A549 (cell line): ENCODE data around the gene HEXD. TPM values are rescaled to one million over a fixed set of nuclear protein-coding genes. Genes with fewer than 3 reads are reported as not detected.
"Not testable (repeated sequence)": the region's sequence is repeated elsewhere in the genome, so short reads cannot be mapped to it uniquely, and the experiment has no call there.

ENCODE experiments used
- ATAC-seq, 2 experiments: fragments of 200-7000 bp in 1 of 2; fragments of >200 bp in 1 of 2; cut with Nextera tagmentation in 1 of 2; cut with Tn5 transposase in 1 of 2; 3 replicates each; pipeline versions ENCODE4 v1.8.0 to v1.9.1; 2018 to 2020; ENCODE audit warnings: mild to moderate bottlenecking in 1 of 2, moderate library complexity in 1 of 2
- CTCF ChIA-PET: fragments of 300-600 bp; sonication (Branson Sonifier 250); formaldehyde crosslinking; extraction: SDS; loops from one replicate; lab custom pipeline; 2021; ENCODE audit warnings: antibody characterized with exemption, inconsistent platforms; lab: Yijun Ruan, JAX
- POLR2A ChIA-PET: fragments of 350-600 bp; formaldehyde crosslinking; extraction: SDS; loops from one replicate; lab custom pipeline; 2021; ENCODE audit warnings: antibody characterized with exemption, inconsistent platforms; lab: Yijun Ruan, JAX
- DNase-seq, 2 experiments: peaks; one replicate each; pipeline versions ENCODE4 v3.0.0 to v3.0.0-alpha.2; 2011 to 2016; ENCODE audit warnings: low read depth in 1 of 2, low spot score in 1 of 2
- FAIRE-seq: peaks from 2 replicates; lab custom pipeline; 2011; peaks lifted over from hg19 to GRCh38; lab: Jason Lieb, UNC
- H3K27ac ChIP-seq, 2 experiments: fragments of >200 bp; sonication (Bioruptor Twin); formaldehyde crosslinking; 3 replicates each; pipeline ENCODE4 v1.5.1; 2016 to 2017
- H3K4me1 ChIP-seq: fragments of >200 bp; sonication (Bioruptor Twin); formaldehyde crosslinking; 3 replicates; pipeline ENCODE4 v1.6.1; 2016
- H3K4me2 ChIP-seq: fragments of >200 bp; sonication (Bioruptor Twin); formaldehyde crosslinking; 3 replicates; pipeline ENCODE4 v1.6.1; 2016
- H3K4me3 ChIP-seq: fragments of >200 bp; sonication (Bioruptor Twin); formaldehyde crosslinking; 3 replicates; pipeline ENCODE4 v1.5.1; 2016
- H3K9me3 ChIP-seq: fragments of >200 bp; sonication (Bioruptor Twin); formaldehyde crosslinking; 3 replicates; pipeline ENCODE4 v1.6.1; 2016
- CHD2 ChIP-seq: fragments of 150-350 bp; IDR thresholded peaks from 2 replicates; pipeline ENCODE4 v1.6.1; 2014; ENCODE audit warnings: low read length; ENCODE audit not compliant: partially characterized antibody
- CHD4 ChIP-seq: fragments of 200-600 bp; sonication (generic); IDR thresholded peaks from 2 replicates; pipeline ENCODE4 v1.6.1; 2016; ENCODE audit warnings: antibody characterized with exemption, mild to moderate bottlenecking, borderline replicate concordance
- EHMT2 ChIP-seq: fragments of 200-600 bp; sonication (generic); IDR thresholded peaks from 2 replicates; pipeline ENCODE4 v1.6.1; 2016; ENCODE audit warnings: antibody characterized with exemption, low read depth, mild to moderate bottlenecking, moderate library complexity
- ELK1 ChIP-seq: fragments of 150-350 bp; IDR thresholded peaks from 2 replicates; pipeline ENCODE4 v1.6.1; 2014; ENCODE audit warnings: low read depth, mild to moderate bottlenecking, low read length
- FOXS1 ChIP-seq: fragments of 250-450 bp; sonication (Bioruptor Pico); IDR thresholded peaks from 2 replicates; pipeline ENCODE4 v1.5.0; 2020; ENCODE audit warnings: mild to moderate bottlenecking, moderate library complexity
- HDAC2 ChIP-seq: fragments of 200-600 bp; sonication (generic); IDR thresholded peaks from 2 replicates; pipeline ENCODE4 v1.6.1; 2016
- HES2 ChIP-seq: fragments of >200 bp; sonication (Bioruptor Twin); formaldehyde crosslinking; IDR thresholded peaks from 2 replicates; pipeline ENCODE4 v1.6.1; 2016
- HOXA7 ChIP-seq: fragments of 250-450 bp; sonication (Bioruptor Pico); IDR thresholded peaks from 2 replicates; pipeline ENCODE4 v1.5.0; 2020; ENCODE audit warnings: mild to moderate bottlenecking, moderate library complexity
- JUNB ChIP-seq: fragments of >200 bp; sonication (Bioruptor Twin); formaldehyde crosslinking; IDR thresholded peaks from 2 replicates; pipeline ENCODE4 v1.6.1; 2016
- MAFK ChIP-seq: fragments of 450-650 bp; IDR thresholded peaks from 2 replicates; pipeline ENCODE4 v1.6.1; 2014; ENCODE audit not compliant: partially characterized antibody
- MAX ChIP-seq: IDR thresholded peaks from 2 replicates; pipeline ENCODE4 v1.6.1; 2012
- MAZ ChIP-seq: fragments of 150-350 bp; IDR thresholded peaks from 2 replicates; pipeline ENCODE4 v1.6.1; 2014; ENCODE audit warnings: antibody characterized with exemption, low read depth, low read length, borderline replicate concordance
- NFE2L2 ChIP-seq: fragments of 150-350 bp; conservative IDR thresholded peaks from 2 replicates; pipeline ENCODE4 v1.6.1; 2014; ENCODE audit warnings: low read length
- NR3C1 ChIP-seq: fragments of >200 bp; sonication (Bioruptor Twin); formaldehyde crosslinking; IDR thresholded peaks from 3 replicates; pipeline ENCODE4 v1.6.1; 2017
- POLR2AphosphoS2 ChIP-seq: conservative IDR thresholded peaks from 2 replicates; pipeline ENCODE4 v1.6.1; 2012; ENCODE audit warnings: low read length, improper control_type of control experiment, inconsistent platforms
- RAD21 ChIP-seq, 2 experiments: fragments of >200 bp in 1 of 2; sonication (Bioruptor Twin) in 1 of 2; formaldehyde crosslinking in 1 of 2; IDR thresholded peaks in 1 of 2; conservative IDR thresholded peaks in 1 of 2; 2 replicates in 1 of 2; 3 replicates in 1 of 2; pipeline ENCODE4 v1.6.1; 2012 to 2018; ENCODE audit warnings: inconsistent platforms in 1 of 2
- RARB ChIP-seq: fragments of 250-450 bp; sonication (Bioruptor Pico); IDR thresholded peaks from 2 replicates; pipeline ENCODE4 v1.8.0; 2021; ENCODE audit warnings: mild to moderate bottlenecking, moderate library complexity
- RCOR1 ChIP-seq: fragments of 150-350 bp; IDR thresholded peaks from 2 replicates; pipeline ENCODE4 v1.6.1; 2014; ENCODE audit warnings: antibody characterized with exemption, low read length, low read depth
- SMC3 ChIP-seq: fragments of >200 bp; sonication (Bioruptor Twin); formaldehyde crosslinking; IDR thresholded peaks from 3 replicates; pipeline ENCODE4 v1.6.1; 2018; ENCODE audit warnings: inconsistent platforms
- SREBF2 ChIP-seq: fragments of 450-650 bp; IDR thresholded peaks from 2 replicates; pipeline ENCODE4 v1.6.1; 2014; ENCODE audit warnings: mild to moderate bottlenecking, moderate library complexity
- TFCP2L1 ChIP-seq: fragments of 250-450 bp; sonication (Bioruptor Pico); IDR thresholded peaks from 2 replicates; pipeline ENCODE4 v1.5.0; 2021; ENCODE audit warnings: mild to moderate bottlenecking
- ZNF302 ChIP-seq: fragments of 250-450 bp; sonication (Bioruptor Pico); IDR thresholded peaks from 2 replicates; pipeline ENCODE4 v1.9.0; 2021; ENCODE audit warnings: inconsistent platforms, mild to moderate bottlenecking, moderate library complexity
- WGBS: methylation state at CpG from one replicate; pipeline ENCODE4 v1.1.6; 2017; ENCODE audit errors: missing lambda C conversion rate; 5-methylcytosine and 5-hydroxymethylcytosine counted together
- polyA plus RNA-seq, 4 experiments: library from polyadenylated mRNA; depleted of rRNA in 3 of 4; stranded (reverse); fragments of >200 nt; fragmentation: RNase III in 1 of 4; extraction: RNeasy Plus Mini Kit Qiagen cat#74134 plus additional on column Dnase treatment in 1 of 4; gene quantifications; 2 replicates in 3 of 4; 3 replicates in 1 of 4; pipeline ENCODE4 v1.2.3, GENCODE V29; 2011 to 2017
- TF ChIP-seq, protein P1 (sequence below): fragments of >200 bp; sonication (Bioruptor Twin); formaldehyde crosslinking; IDR thresholded peaks from 3 replicates; pipeline ENCODE4 v1.6.1; 2016
- TF ChIP-seq, protein P2 (sequence below): fragments of 450-650 bp; IDR thresholded peaks from 2 replicates; pipeline ENCODE4 v1.6.1; 2014; ENCODE audit warnings: antibody characterized with exemption
- TF ChIP-seq, protein P3 (sequence below): fragments of 250-450 bp; sonication (Bioruptor Pico); IDR thresholded peaks from 2 replicates; pipeline ENCODE4 v1.5.0; 2020; ENCODE audit warnings: low read depth, mild to moderate bottlenecking, moderate library complexity

HEXD gene
- polyA plus RNA-seq, 2 of the 4 experiments (the other 2 are of a cell fraction) = 18.0 to 19.5 TPM

GRCh38 chr17:82372249-82373071 lies 45.7 kb upstream of the HEXD start:
- no peak overlapping the region for H3K4me3 ChIP-seq
- DNase-seq (no peak), ATAC-seq (no peak), FAIRE-seq (no peak)
- no peak overlapping the region for H3K27ac ChIP-seq
- TF ChIP-seq CHD2 = no peak
- TF ChIP-seq NR3C1 = no peak
- TF ChIP-seq MAX = no peak
- TF ChIP-seq, protein P1, sequence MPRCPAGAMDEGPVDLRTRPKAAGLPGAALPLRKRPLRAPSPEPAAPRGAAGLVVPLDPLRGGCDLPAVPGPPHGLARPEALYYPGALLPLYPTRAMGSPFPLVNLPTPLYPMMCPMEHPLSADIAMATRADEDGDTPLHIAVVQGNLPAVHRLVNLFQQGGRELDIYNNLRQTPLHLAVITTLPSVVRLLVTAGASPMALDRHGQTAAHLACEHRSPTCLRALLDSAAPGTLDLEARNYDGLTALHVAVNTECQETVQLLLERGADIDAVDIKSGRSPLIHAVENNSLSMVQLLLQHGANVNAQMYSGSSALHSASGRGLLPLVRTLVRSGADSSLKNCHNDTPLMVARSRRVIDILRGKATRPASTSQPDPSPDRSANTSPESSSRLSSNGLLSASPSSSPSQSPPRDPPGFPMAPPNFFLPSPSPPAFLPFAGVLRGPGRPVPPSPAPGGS = no peak
- TF ChIP-seq HOXA7 (CRISPR knock-in tag) = no peak
- TF ChIP-seq SMC3 = no peak
- TF ChIP-seq, protein P2, sequence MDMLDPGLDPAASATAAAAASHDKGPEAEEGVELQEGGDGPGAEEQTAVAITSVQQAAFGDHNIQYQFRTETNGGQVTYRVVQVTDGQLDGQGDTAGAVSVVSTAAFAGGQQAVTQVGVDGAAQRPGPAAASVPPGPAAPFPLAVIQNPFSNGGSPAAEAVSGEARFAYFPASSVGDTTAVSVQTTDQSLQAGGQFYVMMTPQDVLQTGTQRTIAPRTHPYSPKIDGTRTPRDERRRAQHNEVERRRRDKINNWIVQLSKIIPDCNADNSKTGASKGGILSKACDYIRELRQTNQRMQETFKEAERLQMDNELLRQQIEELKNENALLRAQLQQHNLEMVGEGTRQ = no peak
- TF ChIP-seq, protein P3, sequence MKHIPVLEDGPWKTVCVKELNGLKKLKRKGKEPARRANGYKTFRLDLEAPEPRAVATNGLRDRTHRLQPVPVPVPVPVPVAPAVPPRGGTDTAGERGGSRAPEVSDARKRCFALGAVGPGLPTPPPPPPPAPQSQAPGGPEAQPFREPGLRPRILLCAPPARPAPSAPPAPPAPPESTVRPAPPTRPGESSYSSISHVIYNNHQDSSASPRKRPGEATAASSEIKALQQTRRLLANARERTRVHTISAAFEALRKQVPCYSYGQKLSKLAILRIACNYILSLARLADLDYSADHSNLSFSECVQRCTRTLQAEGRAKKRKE (CRISPR knock-in tag) = no peak
- no peak for TF ChIP-seq SREBF2
- no peak for TF ChIP-seq POLR2AphosphoS2
- no peak for TF ChIP-seq ZNF302 (CRISPR knock-in tag)
- TF ChIP-seq HDAC2 = no peak
- TF ChIP-seq FOXS1 (CRISPR knock-in tag) = no peak
- TF ChIP-seq JUNB = no peak
- no peak for TF ChIP-seq NFE2L2
- no peak overlapping the region for H3K4me2 ChIP-seq
- CTCF ChIA-PET = interaction anchor here (1.0 to 5.4 kb wide), 4 partner anchors 11 to 42 kb away, joined by 3 to 45 read pairs (median 9); no protein-coding TSS in a partner anchor
- POLR2A ChIA-PET = no interaction called here
- WGBS = 84% methylated on average over 41 of the region's 41 CpGs
- H3K9me3 ChIP-seq = no peaks in the 10 kb centered on the region
- peaks cover 8% of the 10 kb centered on the region; the same call in 1 of the 3 replicates for H3K4me1 ChIP-seq

GRCh38 chr17:82373072-82373452 lies 45.1 kb upstream of the HEXD start:
- DNase-seq, ATAC-seq, POLR2A ChIA-PET, H3K4me3 ChIP-seq, H3K4me2 ChIP-seq, H3K27ac ChIP-seq, H3K4me1 ChIP-seq, H3K9me3 ChIP-seq, FAIRE-seq: not testable (repeated sequence)
- CTCF ChIA-PET = interaction anchor here (1.0 to 5.4 kb wide), 5 partner anchors 11 to 51 kb away, joined by 3 to 45 read pairs (median 8); no protein-coding TSS in a partner anchor
- 91% methylated on average over 10 of the region's 10 CpGs for WGBS

GRCh38 chr17:82373731-82374625 lies 44.2 kb upstream of the HEXD start:
- Histone ChIP-seq H3K27ac (no peak overlapping the region), H3K4me1 (peaks cover 8% of the 10 kb centered on the region; the same call in 1 of the 3 replicates), H3K4me2 (no peak overlapping the region), H3K4me3 (no peak overlapping the region), H3K9me3 (no peaks in the 10 kb centered on the region)
- no peak for FAIRE-seq
- CTCF ChIA-PET = interaction anchor here (1.2 to 5.4 kb wide), 3 partner anchors 23 to 52 kb away, joined by 4 to 45 read pairs (median 10); no protein-coding TSS in a partner anchor
- WGBS = 71% methylated on average over 29 of the region's 37 CpGs
- POLR2A ChIA-PET = no interaction called here
- DNase-seq = no peak
- ATAC-seq = no peak
- TF ChIP-seq CHD2 (no peak), CHD4 (no peak), MAX (no peak), TFCP2L1 (no peak), HES2 (no peak), RCOR1 (no peak), MAZ (no peak), JUNB (no peak), RARB (CRISPR knock-in tag) (no peak), ELK1 (no peak), NR3C1 (no peak), MAFK (no peak), RAD21 (conservative IDR thresholded peaks at IDR 0.05 in 1 of 2, IDR thresholded peaks at IDR 0.05 in 1 of 2) (no peak), EHMT2 (no peak)
